Neural progenitor cell (in vitro differentiated cells): ENCODE results near the gene NADSYN1.

Experiments
- CTCF ChIP-seq: fragments of 200-600 bp; sonication (generic); IDR thresholded peaks from 2 replicates; pipeline ENCODE4 v1.5.1; 2017; ENCODE audit warnings: antibody characterized with exemption, mild to moderate bottlenecking
- EZH2 ChIP-seq: fragments of 200-600 bp; sonication (generic); IDR thresholded peaks from 2 replicates; pipeline ENCODE4 v1.6.1; 2017; ENCODE audit warnings: antibody characterized with exemption, mild to moderate bottlenecking, moderate library complexity

- TF ChIP-seq EZH2, result no peak
- no peak for TF ChIP-seq CTCF
These were observed 18.4 kb upstream of the NADSYN1 start for GRCh38 chr11:71434576-71435130.
